ENCODE results near the gene GPNMB.
A peak's percentile ranks its signal among the peaks of the same experiment; 100 is the strongest.

The GPNMB gene

GRCh38 chr7:23230641-23231101 is 15.9 kb upstream of the GPNMB start:
- no peak for DNase-seq (ENCODE audit: low spot score)

- no peak for DNase-seq (ENCODE audit: low spot score)
Observed at GRCh38 chr7:23232966-23233365, 13.6 kb upstream of the GPNMB start.

- no peak for DNase-seq (ENCODE audit: low spot score)
Observed at GRCh38 chr7:23234569-23235296, 11.8 kb upstream of the GPNMB start.

GRCh38 chr7:23235813-23236221 is 10.8 kb upstream of the GPNMB start:
- DNase-seq (ENCODE audit: low spot score), result no peak

- DNase-seq (ENCODE audit: low spot score), result no peak
Observed at GRCh38 chr7:23237000-23237399, 9.6 kb upstream of the GPNMB start.

- DNase-seq (ENCODE audit: low spot score), result no peak
Observed at GRCh38 chr7:23238983-23239652, 7.5 kb upstream of the GPNMB start.

GRCh38 chr7:23239698-23240097 is 6.9 kb upstream of the GPNMB start:
- no peak for DNase-seq (ENCODE audit: low spot score)

GRCh38 chr7:23242321-23242720 is 4.3 kb upstream of the GPNMB start:
- no peak for DNase-seq (ENCODE audit: low spot score)

- DNase-seq (ENCODE audit: low spot score), result no peak
Observed at GRCh38 chr7:23242935-23243334, 3.6 kb upstream of the GPNMB start.

- DNase-seq (ENCODE audit: low spot score), result no peak
Observed at GRCh38 chr7:23247046-23247602, 549 bp downstream of the GPNMB start.

GRCh38 chr7:23247603-23248335 is 1.2 kb downstream of the GPNMB start:
- no peak for DNase-seq (ENCODE audit: low spot score)

- DNase-seq (ENCODE audit: low spot score), result no peak
Observed at GRCh38 chr7:23249486-23249885, 2.9 kb downstream of the GPNMB start.

- DNase-seq (ENCODE audit: low spot score), result no peak
Observed at GRCh38 chr7:23254051-23254681, 7.6 kb downstream of the GPNMB start.

- DNase-seq (ENCODE audit: low spot score), result no peak
Observed at GRCh38 chr7:23256731-23257130, 10.2 kb downstream of the GPNMB start.

GRCh38 chr7:23260371-23260770 is 13.8 kb downstream of the GPNMB start:
- no peak for DNase-seq (ENCODE audit: low spot score)

- DNase-seq (ENCODE audit: low spot score), result peak; percentile 60
Observed at GRCh38 chr7:23261843-23262452, 15.4 kb downstream of the GPNMB start.

- peak; percentile 36 for DNase-seq (ENCODE audit: low spot score)
Observed at GRCh38 chr7:23264916-23265458, 18.4 kb downstream of the GPNMB start.

GRCh38 chr7:23266918-23267317 is 20.3 kb downstream of the GPNMB start:
- DNase-seq (ENCODE audit: low spot score), result no peak

- DNase-seq (ENCODE audit: low spot score), result no peak
Observed at GRCh38 chr7:23267357-23267756, 20.8 kb downstream of the GPNMB start.

- no peak for DNase-seq (ENCODE audit: low spot score)
Observed at GRCh38 chr7:23268167-23268566, 21.6 kb downstream of the GPNMB start.

GRCh38 chr7:23268746-23269145 is 22.2 kb downstream of the GPNMB start:
- no peak for DNase-seq (ENCODE audit: low spot score)
